Measurements from ENCODE around the gene XYLT1.
A peak's percentile ranks its signal among the peaks of the same experiment; 100 is the strongest.

The XYLT1 gene

DNA sequence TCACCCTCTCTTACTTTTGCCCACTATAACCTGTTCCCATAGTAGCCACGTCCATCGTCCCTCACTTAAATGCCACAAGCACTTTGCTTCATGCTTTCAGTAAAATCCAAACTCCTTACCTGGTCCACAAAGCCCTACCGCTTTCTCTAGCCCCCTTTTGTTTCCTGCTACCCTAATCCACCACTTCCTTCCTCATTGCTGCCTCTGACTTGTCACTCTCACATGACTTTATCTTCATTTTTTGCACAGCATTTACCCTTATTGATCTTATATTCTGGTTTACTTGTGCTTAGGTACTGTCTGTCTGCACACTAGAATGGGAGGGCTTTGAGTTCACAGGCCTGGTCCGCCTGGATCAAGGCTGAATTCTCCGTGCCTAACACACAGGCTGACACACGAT, 340.0 kb downstream of the XYLT1 start:
- DNase-seq, result peak; percentile 12

DNA sequence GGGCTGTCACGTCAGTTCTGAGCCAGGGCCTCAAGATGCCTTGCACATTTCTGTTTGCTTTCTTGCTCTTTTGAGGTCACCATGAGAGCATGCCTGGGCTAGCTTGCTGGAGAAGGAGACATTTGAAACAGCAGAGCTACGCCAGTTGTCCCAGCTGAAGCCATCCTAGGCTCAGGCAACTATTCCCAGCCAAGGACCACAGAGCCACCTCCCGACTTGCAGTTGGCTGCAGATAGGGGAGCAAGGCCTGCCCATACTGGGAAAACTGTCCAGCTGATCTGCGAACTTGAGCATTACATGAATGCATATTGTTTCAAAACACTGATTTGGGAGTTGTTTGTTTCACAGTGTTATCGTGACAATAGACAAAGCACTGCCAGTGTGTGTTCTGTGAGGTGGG, 340.8 kb downstream of the XYLT1 start:
- no peak for DNase-seq

DNA sequence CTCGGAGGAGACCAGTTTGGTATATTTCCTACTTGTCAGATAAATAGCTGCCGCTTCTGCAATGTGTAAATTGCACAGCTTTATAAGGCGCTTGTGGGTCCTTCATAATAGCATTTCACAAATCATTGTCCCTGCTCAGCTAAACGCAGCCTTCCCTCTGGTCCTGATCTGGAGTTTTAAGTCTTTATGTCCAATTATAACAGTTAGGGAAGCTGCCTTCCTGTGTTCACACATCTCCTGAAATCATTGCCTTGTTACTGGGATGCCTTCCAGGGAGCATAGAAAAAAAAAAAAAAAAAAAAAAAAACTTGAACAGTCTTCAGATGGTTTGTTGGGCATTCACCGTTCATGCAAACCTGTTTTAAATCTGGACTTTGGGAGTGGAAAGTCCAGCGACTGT, 342.0 kb downstream of the XYLT1 start:
- no peak for DNase-seq

DNA sequence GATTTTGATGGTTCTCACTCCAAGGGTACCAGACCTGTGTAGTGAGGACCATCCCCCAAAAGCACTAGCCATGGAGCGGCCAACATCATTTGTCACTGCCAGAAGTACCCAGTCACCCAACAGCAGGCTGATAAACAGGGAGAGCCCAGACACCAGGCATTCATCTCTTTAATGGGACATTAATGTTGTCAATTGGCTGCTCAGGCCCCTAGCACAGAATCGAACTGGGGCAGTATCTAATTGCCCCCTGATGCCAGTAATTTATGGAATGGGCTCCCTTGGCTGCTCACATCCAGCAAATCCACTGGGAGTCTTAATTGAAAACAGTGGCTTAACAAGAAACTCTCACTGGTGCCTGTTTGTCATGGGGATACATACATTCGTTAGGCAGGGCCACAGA, 344.6 kb downstream of the XYLT1 start:
- no peak for DNase-seq

DNA sequence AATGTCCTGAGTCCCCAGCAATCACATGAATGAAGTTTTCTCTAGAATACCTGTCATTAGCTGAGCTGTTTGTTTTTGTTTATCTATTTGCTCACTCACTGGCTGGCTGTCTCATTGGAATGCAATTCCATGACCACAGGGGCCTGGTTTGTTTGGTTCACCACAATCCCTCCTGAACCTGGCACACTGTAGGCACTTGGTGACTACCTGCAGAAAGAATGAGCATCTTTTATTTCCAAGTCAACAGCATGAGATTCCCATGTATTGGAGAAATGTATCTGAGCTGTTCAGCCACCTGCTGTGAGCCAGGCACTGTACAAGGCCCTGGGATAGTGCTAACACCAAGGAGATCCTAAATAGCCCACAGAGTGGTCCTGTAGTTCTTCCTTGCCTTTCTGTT, 345.1 kb downstream of the XYLT1 start:
- no peak for DNase-seq

DNA sequence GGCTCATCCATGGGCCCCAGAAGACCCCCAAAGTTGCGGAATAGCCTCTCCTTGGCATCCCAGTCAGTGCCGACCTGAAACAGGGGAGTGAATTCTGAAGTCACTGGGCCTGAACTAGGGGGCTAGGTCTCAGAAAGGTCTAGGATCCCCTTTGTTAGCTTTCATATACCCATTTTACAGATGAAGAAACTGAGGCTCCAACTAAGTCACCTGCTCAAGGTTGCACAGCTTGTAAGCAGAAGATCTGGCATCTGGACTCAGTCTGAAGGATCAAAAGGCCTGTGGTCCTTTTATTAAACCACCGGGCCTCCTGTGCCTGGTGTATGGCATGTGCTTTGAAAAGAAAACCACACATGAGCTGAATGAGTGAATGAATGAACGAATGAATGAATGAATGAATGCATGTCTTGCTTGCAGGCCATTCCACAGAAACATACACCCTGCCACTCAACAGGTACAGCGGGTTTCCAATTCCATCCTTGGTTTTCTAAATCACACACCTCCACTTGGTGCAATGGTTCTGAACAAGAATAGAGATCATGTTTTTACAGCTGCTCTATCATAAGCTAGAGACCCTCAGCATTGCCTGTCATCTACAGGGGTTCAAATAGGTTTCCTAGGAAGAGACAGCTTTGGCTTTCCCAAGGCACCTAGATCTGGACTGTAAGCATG, 352.7 kb downstream of the XYLT1 start:
- DNase-seq, result no peak

DNA sequence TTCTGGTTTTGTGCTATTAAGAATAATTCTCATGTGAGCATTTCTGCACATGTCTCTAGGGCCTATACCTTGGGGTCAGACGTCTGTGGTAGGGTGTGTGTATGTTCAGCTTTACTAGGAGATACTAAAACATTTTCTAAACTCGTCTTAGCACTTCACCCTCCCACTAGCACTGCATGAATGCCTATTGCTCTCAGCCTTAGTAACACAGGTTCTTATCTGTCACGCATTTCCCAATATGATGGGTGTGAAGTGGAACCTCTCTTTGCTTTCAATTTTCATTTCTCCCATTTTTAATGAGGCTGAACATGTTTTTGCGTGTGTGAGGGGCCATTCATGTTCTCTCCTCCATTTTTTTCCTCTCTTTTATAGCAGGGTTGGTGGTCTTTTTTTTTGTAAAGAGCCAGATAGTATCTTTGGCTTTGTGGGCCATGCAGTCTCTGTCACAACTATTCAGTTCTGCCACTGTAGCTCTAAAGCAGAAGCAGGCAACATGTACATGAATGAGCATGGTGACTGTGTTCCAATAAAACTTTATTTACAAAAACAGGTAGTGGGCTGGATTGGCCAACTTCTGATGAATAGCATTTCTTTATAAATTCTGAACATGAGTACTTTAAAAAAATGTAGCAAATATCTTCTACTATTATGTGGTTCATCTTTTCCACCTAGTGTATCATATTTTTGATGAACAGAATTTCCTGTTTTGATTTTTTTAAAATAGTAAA, 354.0 kb downstream of the XYLT1 start:
- no peak for DNase-seq

DNA sequence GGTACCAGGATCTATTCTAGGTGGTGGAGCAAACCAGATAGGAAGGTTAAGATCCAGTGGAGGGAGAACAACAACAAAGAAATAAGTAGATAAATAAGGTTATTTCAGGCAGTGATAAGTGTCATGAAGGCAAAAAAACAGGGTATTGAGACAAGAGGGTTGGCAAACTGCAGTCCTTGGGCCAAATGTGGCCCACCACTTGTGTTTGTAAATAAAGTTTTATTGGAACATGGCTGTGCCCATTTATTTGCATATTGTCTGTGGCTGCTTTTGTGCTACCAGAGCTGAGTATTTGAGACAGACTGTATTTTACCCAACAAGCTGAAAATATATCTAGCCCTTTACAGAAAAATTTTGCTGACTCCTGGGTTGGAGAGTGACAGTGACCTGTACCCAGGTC, 361.3 kb downstream of the XYLT1 start:
- DNase-seq, result no peak

DNA sequence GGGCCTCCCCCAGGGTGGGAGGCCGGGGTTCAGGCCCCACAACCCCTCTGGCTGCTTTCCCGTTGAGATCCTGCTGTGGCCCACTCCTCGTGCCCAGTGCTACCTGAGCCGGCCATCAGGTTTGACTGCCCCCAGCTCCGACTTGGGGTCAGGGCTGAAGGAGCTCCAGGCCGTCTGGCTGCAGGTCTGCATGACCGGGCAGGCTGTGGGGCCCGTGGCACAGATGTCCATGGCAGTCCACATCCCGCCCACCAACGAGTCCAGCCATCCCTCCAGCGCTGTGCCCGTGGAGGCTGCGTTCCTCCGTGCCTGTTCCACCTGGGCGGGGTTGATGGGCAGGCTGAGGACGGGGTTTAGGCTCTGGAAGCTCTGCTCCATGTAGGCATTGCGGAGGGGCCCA, 362.2 kb downstream of the XYLT1 start:
- no peak for DNase-seq

DNA sequence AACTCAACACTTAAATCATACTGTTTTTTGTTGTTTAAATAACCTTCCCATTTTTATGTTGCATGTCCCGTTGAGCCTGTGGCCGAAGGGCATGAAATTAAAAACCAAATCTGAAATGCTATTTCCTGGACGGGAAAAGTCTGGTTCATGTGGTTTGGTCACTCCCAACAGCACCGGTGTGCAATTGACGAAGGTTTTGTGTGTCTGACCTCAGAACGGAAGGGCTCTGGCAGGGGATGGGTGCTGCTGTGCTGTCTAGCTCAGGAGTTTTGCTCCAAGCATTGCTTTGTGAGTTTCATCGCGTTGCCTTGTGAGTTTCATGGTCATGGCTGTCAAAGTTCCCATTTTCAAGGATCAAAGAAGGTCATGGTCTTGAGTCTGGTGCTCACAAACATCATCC, 363.3 kb downstream of the XYLT1 start:
- no peak for DNase-seq

DNA sequence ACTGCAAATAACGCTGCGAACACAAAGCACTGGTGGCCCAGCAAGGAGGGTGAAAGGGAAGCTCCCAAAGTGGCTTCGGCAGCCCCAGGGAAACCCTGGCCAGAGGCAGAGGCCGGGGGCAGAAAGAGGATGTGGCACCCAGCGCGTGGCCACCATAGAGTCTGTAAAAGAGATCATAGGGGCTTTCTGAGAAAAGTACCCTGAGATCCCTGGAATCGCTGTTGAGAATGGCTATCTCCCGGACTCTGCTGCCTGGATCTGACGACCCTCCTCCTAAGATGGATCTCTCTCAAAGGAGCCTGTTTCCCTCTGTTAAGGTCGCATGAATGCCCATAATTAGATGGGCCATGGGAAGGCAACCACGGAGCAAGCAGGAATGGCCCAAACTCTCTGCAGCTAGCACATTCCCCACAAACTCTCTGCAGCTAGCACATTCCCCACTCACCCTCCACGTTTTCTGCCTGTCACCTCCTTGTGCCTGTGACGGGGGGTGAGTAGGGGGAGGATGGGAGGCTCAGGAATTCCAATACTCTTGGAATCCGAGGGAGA, 364.4 kb downstream of the XYLT1 start:
- DNase-seq, result peak; percentile 11

DNA sequence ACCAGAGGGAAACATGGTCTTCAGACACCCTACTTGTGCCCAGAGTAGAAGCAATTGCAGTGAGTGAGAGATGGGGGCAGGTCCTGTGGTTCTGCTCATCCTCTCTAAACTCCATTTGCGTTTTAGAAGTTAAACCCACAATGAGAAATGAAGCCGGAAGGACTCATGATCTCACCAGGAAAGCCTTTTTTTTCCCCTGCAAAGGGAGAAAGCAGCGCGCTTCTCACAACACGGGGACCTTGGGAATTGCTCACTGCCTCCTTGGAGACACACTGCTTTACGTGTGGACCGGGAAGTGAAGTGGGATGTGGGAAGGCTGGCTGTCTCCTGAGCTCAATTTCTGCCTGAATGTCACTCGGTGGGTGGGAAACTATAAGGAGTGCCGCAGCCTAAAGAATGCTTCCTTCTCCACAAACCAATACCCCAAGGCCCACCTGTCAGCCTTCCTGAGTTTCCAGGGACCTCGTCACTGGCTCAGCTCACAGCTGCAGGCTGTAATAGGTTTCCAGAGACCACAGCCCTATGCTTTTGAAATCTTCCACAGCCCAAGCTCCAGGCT, 365.4 kb downstream of the XYLT1 start:
- peak; percentile 8 for DNase-seq

DNA sequence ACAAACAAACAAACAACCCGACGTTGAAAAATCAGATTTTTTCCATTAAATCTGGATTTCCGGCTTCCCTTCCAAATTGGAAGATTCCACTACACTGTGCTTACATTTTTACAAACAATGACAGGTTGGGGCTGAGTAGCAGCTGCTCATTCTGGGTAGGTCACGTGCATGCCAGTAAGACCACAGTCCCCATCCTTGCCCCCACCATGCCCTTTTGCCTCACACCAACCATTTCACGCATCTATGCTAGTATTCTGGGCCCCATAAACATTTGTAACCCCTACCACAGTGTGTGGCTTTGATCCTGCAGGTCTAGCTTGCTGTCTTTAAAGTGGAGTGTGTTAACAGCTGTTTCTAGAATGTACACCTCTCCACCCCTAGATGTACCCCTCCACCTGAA, 366.1 kb downstream of the XYLT1 start:
- no peak for DNase-seq

DNA sequence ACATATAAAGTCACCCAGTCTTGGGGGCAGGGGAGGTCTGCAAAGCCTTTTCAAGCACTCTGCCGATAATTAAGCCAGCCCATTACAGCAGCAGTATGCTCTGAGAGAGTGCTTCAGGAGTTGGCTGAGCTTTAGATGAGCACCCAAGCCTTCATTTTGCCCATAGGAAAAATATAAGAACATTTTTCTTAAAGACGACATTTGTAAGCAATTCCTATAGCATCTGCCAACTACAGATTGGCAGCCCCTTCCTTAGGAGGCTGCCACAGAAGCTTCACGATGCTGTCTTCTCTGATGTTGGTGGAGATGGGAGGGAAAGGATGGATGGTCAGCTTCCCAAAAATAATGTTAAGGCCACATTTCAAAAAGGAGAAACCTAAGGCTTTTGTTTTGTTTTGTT, 367.5 kb downstream of the XYLT1 start:
- DNase-seq, result no peak

DNA sequence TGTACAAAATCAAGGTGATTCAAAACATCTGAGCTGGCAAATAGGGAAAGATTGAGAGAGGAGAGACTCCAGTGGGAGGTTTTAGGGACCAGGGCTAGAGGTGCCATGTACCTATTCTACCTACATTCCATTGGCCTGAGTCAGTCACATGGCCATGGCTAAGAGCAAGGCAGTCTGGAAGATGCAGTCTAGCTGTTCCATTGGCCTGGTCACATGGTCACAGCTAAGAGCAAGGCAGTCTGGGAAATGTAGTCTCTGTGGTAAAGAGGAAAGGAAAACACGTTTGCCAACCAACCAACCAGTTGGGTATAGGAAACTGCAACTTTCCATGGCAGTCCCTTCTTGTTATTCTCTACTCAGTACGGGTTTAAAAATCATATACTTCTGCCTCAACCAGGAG, 369.1 kb downstream of the XYLT1 start:
- DNase-seq, result peak; percentile 21

DNA sequence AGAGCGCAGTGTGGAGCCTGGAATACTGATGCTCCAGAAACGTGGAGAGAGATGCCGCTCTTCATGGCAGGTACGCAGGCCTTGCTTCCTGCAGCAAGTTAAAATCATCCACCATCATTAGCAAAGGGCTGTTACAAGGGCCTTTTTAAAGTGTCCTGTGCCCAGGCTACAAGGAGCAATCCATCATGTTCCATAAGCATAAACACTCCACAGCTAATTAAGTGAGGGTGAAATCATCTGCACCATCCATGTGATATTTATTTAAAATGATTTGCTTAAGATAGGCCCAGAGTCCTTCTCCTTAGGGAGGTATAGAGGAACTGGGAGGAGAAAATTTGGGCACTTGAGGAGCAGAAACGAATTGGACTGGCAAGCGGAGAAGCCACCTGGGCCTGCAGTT, 372.1 kb downstream of the XYLT1 start:
- no peak for DNase-seq

DNA sequence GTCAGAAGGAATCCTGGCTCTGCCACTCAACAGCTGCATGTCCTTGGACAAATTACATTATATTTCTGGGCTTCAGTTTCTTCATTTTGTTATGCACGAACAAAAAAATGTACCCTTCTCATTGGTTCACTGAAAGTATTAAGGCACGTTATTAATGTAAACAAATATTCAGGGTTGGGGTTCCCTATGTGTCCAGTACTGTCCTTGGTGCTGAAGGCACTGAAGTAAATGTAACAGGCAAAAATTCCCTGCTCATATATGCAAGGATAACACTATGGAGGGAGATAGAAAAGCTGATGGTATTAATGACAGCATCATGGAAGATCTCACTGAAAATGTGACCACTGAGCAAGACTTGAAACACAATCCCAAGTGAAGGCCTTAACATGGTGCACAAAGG, 386.6 kb downstream of the XYLT1 start:
- DNase-seq, result no peak

DNA sequence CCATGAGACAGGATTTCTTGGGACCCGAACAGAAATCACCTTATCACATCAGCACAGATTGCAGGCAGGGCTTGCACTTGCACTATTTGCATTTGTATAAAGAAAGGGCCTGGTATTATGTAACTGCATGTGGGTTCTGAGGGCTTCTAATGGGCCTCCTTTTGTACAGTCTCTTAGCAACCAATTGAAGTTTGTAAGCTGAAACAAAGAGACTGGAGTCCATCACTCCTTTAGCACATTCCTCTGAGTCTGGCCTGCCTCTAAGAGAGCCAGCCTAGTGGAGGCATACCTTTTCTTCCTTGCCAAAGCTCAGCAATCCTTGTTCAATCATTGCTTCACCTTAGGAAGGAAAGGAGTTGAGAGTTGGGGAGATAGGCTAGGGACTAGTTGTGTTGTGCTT, 387.1 kb downstream of the XYLT1 start:
- no peak for DNase-seq

DNA sequence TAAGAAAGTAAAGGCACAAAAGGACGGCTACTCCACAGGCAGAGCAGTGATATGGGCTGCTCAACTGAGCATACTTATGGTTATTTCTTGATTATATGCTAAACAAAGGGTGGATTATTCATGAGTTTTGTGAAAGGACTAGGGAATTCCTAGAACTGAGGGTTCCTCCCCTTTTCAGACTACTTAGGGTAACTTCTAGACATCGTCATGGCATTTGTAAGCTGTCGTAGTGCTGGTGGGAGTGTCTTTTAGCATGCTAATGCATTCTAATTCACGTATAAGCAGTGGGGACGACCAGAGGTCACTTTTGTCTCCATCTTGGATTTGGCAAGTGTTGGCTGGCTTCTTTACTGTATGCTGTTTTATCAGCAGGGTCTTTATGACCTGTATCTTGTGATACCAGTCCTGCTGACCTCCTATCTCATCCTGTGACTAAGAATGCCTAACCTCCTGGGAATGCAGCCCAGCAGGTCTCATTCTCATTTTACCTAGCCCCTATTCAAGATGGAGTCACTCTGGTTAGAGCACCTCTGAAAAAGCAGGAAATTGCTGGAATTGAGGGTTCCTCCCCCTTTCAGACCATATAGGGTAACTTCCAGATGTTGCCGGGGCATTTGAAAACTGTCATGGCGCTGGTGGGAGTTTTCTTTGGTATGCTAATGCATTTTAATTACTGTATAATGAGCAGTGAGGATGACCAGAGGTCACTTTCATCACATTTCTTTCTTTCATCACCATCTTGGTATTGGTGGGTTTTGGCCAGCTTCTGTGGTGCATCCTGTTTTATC, 388.5 kb downstream of the XYLT1 start:
- no peak for DNase-seq

DNA sequence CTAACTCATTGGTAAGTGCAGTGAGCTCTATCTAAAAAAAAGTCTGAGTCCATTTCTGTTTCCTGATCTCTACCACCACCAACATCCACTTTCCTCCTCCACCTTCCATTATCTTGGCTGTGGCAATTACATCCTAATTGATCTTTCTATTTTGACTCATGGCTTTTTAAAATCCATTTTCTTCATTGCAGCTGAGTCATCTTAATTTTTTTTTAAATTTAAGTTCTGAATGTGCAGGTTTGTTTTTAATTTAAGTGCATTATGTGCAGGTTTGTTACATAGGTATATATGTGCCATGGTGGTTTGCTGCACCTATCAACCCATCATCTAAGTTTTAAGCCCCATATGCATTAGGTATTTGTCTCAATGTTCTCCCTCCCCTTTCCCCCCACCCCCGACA, 390.7 kb downstream of the XYLT1 start:
- DNase-seq, result no peak

DNA sequence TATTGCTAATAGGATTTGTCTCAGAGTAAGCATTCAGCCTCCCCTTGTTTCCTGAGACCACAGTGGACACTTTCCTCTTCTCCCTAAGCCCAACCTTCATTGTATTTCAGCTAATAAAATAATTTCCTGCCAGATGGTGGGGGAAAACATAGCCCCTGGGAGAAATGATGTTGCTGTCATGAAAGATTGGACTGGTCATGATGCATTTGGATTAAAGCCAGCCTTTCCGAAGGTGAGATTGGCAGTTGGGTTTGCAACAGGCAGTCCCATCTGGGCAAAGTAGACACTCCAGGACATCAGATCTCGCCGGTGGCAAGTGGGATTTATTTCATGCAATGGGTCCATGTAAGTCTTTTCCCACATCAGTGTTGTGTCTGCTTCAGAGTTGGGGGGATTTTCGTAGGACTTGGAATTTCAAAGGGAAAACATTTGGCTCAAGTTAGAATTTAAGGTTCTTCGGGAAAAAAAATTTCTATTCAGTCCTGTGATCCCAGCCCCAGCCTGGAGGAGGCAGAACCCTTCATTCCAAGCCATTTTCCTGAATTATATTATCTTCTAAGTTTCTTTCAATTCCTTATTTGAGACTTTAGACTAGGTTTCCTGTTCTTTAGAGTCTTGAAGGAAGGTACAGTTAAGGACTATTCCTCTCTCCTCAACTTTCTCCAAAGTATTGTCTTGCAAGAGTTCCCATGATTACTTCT, 391.7 kb downstream of the XYLT1 start:
- DNase-seq, result no peak

DNA sequence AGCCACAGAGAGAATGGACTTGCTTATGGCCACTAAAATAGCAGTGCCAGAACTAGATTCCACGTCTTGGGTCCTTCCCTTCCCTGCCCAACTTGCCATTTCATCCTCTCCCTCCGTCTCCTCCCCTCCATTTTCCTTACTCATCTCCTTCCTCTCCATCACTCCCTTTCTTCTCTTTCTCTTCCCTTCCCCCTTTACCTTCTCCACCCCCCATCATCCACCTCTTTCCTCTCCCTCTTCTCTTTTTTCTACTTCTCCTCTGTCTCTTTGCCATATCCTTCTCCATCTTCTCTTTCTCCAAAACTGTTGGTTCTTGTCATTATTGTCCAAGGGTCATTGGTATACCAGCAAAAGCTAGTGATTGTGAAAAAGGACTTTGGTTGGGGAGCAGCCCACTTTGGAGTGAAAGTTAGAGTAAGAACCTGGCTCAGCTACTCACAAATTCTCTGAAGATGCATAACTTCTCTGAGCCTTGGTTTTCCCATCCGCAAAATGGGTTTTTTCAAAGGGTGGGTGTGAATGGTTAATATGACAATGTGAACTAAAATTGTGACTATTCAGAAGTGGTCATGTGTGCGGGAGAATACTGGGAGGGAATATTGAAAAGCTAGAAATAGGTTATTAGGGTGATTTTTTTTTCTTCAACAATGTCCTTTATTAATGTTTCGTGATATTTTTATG, 393.8 kb downstream of the XYLT1 start:
- DNase-seq, result no peak

Data from hematopoietic multipotent progenitor cell treated with erythropoietin and hydrocortisone succinate and interleukin-3 and kit ligand, for 4 days (in vitro differentiated cells).